Central memory CD4-positive, alpha-beta T cell (primary cell): Measurements from ENCODE around the gene SCAF11.

Experiments
- DNase-seq: peaks from one replicate; pipeline ENCODE4 v3.0.0; 2022

The SCAF11 gene

DNA sequence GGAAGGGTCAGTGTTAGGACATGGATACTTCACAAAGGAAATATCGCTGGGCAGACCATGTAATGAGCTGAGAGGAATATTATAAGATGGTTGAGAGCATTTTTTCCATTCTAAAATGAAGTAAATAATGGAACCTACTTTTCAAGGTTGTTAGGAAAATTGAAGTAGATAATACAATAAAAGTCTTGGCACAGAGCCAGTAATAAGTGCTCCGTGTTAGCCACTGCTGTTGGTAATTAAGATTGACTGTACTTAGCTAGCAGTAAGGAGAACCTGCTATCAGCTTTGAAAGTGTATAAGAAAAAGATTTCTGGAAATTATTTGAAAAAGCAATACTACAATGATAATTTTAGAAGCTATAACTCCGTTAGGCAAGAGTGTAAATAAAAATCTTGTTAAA, 77.6 kb downstream of the SCAF11 start:
- no peak for DNase-seq

DNA sequence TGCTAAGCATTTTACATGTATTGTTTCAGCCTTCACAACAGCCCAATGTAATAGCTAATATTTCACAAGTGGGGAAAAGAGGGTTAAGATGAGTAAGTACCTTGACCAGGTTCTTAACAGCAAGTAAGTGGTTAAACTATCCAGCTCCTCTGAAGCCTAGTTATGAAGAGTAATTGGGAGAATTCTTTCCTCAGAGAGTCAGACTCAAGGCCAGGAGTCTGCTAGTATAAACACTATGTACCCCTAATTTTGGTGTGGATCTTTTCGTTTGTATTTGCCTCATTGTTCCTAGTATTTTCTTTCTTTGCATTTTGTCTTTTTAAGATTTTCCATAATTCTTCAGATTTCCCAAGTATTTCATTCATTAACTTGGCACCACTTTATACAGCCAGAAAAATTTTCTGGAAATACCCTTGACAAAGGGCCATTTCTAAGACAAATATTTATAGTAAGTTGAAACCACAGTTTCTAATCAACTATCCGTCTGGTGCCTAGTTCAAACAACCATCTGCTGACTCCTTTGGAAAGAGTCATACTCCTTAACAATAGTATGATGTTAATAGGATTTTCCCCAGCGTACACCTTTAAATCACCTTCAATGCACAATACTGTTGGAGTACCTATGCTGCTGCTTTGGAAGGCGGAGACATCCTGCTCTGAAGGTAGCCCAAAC, 81.2 kb downstream of the SCAF11 start:
- no peak for DNase-seq

DNA sequence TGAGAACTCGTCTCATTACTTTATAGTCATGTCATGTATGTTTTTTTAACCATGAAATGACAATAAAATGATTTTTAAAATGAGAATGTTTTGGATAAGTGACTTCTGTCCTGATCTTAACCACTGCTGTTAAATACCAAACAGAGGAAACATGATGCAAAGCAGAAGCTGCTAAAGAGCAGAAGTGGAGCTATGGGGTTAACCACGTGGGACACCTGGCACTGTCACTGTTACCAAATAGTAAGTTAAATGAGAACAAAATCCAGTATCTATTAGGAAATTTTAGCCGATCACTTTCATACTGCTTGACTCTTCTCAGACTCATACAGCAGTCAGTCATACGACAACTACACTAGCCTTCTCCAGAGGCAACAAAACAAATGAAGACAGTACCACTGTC, 82.4 kb downstream of the SCAF11 start:
- no peak for DNase-seq

DNA sequence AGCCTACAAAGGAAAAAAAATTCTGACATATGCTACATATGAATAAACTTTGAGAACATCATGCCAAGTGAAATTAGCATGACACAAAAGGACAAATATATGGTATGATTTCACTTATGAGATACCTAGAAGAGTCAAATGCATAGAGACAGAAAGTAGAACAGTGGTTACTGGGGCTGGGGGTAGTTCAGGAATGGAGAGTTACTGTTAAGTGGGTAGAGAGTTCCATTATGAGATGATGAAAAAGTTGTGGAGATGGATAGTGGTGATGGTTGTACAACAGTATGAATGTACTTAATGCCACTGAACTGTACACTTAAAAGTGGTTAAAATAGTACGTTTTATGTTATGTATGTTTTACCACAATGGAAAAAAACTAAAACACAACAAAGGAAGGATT, 92.3 kb downstream of the SCAF11 start:
- DNase-seq: no peak

DNA sequence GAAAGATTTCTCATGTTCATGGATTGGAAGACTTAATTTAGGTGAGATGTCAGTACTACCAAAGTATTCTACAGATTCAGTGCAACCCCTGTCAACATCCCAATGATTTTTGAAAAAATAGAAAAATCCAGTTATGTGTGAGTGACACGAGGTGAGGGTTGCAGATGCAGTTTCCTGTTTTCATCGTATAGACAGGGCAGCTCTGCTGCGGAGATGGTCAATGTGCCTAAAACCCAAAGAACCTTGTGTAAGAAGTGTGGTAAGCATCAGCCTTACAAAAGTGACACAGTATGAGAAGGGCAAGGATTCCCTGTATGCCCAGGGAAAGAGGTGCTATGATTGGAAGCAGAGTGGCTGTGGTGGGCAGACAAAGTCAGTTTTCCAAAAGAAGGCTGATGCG, 94.4 kb downstream of the SCAF11 start:
- no peak for DNase-seq

DNA sequence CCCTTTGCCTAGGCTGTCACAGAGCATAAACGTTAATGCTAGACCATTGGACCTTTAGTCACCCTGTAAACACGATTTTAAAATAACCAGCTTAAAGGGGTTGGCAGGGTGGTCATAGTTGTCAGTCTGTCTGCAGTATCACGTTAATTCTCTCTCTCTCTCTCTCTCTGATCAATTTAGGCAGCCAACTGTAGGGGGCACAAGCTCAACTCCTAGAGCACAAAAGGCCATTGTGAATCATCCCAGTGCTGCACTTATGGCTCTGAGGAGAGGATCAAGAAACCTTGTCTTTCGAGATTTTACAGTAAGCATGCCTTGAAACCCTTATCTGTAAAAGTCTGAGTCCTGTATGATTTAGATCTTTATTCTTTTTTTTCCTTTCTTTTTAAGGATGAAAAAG, 97.1 kb downstream of the SCAF11 start:
- no peak for DNase-seq

DNA sequence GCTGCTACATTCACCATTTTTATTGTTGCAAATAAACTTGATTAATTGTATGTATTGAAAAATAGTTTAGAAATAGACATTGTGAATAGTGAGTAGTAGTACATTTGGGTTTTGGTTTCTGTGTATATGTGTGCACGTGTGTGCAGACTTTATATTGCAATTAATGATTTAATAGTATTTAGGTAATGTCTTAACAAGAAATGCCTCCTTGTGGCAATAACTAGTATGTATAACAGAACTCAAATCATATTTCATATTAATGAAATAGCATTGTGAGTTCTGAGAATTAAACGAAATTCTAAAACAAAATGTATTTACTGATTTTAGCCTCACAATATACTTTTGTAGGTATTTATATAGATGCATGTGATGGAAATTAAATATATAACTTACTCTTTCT, 100.1 kb downstream of the SCAF11 start:
- DNase-seq: no peak

DNA sequence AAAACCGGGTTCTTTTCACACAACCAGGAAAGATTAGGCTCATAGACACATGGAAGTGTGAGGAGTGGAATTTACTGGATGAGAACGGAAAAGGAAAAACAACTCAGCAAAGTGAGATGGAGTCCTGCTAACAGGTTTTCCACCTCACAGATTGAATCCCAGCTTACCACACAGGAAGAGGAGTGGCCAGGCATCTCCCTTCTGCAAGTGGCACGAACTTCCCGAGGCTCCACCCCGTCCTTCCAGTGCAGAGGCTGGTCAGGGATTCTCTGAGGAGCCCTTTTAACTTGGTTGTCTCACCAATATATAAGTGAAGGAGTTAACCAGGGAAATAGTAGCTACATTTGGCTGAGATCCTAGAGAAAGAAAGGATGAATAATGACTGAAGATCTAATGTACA, 102.8 kb downstream of the SCAF11 start:
- no peak for DNase-seq

DNA sequence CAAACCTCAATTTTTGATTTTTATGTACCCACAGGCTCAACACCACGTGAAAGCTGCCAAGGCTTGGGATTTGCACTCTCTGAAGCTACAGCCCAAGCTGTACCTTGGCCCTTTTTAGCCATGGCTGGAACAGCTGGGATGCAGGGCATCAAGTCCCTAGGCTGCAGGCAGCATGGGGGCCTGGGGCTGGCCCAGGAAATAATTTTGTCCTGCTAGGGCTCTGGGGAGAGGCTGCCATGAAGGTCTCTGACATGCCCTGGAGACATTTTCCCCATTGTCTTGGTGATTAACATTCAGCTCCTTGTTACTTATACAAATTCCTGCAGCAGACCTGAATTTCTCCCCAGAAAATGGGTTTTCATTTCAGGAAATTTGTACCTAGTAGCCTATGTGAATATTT, 103.7 kb downstream of the SCAF11 start:
- no peak for DNase-seq

DNA sequence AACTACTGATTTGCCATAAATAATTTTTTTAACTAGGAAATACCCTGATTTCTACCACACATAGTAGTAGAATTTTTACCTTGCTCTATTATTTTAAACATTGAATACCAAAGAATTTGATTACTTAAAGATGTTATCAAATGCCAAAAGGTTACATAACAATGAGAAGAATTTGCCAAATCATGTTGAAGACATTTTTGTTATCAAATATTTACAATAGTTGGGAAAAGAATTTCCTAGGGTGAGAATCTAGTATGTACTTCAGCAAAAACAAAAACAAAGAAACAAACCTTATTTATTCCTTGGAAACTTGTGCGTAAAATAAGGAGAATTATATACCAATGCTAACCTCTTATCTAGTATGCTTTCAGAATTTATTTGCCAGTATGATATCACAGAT, 107.2 kb downstream of the SCAF11 start:
- DNase-seq: no peak

DNA sequence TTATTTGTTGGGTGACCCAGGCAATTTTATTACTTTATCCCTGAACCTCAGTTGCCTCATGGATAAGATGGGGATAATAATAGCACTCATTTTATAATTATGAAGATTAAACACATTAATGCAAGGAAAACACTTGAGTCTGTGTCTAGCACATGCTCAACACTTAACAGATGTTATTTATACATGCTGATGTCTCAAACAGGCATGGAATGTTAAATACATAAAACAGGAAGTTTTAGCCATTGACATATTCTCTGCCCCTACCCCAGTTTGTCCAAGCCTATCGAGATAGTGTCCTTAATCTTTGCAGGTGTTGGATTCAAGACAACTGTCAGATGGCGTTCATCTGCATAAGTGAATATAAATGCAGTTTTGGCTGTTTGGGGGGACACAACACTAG, 109.8 kb downstream of the SCAF11 start:
- no peak for DNase-seq

DNA sequence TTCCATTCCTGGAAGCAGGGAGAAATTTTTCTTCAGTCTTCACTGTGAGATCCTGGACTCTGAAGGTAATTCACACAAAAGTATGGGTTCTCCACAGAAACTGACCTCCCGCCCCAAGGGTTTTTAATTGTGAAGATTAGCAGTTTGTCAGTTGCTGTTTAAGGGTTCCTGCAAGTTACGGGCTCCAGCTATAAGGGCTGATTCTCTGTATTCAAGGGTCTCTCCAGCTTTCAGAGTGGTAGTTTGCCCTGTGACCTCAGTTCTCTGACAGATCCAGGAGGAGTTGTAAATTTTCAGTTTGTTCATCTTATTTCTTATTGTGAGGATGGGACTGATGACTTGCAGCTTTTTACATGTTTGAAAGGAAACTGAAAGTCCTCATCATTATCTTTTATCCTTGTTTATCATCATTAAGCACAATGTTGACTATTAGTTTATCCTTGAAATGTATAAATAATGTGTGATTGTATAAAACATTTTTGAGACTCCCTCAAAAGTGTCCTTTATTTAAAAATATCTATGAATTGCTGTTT, 110.9 kb downstream of the SCAF11 start:
- DNase-seq: no peak

DNA sequence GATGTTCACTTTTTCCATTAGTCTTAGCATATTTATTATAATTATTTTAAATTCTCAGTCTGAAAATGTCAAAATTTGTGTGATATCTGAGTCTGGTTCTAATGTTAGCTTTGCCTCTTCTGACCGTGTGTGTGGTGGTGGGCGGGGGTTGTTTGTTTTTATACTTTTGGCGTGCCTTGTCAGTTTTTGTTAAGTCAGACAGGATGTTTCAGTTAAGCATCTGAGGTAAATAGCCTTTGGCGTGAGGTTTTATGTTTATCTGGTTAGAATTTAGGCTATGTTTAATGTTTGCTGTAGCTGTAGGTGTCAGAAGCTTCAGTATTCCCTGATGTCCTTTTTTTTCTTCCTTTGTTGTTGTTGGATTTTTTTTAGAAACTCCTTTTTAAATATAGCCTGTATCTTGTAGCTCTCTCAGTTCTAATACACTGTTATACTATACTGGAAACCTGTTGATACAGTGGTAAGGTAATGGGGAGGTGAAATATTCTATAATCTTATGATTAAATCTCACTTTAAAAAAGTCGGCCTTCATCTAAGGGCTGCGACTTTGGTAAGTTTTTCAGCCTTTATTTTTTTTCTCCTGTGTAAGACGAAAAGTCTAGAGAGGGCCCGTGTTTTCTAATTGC, 111.6 kb downstream of the SCAF11 start:
- peak; percentile 6 for DNase-seq

DNA sequence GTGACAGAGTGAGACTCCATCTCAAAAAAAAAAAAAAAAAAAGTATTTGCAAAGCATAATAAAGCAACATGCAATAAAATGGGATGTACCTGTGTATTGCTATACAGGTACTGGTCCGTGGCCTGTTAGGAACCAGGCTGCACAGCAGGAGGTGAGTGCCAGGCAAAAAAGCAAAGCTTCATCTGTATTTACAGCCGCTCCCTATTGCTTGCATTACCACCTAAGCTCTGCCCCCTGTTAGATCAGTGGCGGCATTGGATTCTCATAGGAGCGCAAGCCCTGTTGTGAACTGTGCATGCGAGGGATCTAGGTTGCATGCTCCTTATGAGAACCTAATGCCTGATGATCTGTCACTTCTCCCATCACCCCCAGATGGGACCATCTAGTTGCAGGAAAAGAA, 113.3 kb downstream of the SCAF11 start:
- no peak for DNase-seq

DNA sequence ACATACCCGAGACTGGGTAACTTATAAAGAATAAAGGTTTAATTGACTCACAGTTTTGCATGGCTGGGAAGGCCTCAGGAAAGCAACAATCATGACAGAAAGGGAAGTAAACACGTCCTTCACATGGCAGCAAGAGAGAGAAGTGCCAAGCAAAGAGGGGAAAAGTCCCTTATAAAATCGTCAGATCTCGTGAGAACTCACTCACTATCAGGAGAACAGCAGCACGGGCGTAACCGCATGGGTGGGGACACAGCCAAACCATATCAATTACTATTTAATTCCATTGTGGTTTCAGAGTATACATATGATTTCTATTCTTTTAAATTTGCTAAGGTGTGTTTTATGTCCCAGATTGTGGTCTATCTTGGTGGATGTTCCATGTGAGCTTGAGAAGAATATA, 117.9 kb downstream of the SCAF11 start:
- DNase-seq: no peak
